HK-2 (cell line): ENCODE results near the gene ZNF672.
A peak's percentile ranks its signal among the peaks of the same experiment; 100 is the strongest.

Experiments
- DNase-seq: peaks from one replicate; pipeline ENCODE4 v3.0.0-alpha.2; 2018; ENCODE audit not compliant: unreplicated experiment

The ZNF672 gene

DNA sequence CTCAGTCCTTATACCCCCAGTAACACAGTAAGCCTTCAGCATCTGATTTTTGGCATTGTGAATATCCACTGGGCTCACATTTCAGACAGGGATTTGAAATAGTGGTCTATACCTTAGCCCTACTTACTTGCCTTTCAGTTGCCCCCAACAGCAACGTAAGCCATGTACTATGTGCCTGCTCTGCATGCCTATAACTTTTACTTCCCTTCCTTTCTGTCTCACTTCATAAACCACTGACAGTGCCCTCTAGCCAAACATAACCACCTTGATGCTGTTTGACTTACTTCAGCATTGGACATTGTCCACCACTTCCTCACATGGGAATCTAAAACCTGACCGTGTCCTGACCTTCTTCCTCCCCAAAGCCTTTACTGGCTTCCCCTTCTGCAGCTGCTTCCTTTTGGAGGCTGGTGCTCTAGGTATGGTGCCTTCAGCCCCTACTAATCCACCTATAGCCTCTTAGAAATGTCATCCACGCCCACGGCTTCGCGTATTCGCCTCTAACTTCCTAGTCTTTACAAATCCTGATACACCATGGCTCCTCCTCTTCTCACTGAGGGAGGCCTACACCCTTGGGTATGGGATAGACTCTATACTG lies 3.6 kb upstream of the ZNF672 start:
- DNase-seq: no peak

DNA sequence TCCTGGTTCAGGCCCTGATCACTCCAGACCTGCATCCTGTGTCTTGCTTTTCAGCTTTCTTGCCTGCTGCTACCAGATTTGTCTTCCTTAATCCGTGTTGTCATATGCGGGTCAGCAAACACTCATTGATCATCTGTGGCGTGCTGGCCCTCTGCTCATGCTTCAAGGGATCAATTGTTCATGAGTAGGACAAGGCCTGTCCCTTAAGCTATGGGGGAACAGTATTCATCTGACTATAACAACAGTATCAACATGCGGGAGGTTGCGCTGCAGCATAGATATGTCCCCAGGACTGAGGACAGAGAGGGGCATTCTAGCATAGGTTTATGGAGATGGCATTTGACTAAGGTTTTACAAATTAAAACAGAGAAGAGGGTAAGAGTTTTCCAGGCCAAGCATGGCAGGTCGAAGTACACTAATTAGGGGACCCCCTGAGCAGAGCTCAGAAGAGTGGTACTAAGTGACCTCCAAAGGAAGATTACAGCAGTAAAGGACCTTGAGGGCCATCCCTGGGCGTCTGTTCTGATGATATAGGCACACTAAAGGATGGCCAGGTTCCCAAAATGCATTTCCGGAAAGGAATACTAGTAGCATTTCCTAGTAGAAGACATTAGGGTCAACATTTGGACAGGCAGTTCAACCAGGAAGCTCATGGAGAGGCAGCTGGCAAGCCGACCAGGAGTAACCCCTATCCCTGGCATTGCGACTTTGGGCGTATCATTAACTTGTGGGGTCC lies 811 bp upstream of the ZNF672 start:
- no peak for DNase-seq

DNA sequence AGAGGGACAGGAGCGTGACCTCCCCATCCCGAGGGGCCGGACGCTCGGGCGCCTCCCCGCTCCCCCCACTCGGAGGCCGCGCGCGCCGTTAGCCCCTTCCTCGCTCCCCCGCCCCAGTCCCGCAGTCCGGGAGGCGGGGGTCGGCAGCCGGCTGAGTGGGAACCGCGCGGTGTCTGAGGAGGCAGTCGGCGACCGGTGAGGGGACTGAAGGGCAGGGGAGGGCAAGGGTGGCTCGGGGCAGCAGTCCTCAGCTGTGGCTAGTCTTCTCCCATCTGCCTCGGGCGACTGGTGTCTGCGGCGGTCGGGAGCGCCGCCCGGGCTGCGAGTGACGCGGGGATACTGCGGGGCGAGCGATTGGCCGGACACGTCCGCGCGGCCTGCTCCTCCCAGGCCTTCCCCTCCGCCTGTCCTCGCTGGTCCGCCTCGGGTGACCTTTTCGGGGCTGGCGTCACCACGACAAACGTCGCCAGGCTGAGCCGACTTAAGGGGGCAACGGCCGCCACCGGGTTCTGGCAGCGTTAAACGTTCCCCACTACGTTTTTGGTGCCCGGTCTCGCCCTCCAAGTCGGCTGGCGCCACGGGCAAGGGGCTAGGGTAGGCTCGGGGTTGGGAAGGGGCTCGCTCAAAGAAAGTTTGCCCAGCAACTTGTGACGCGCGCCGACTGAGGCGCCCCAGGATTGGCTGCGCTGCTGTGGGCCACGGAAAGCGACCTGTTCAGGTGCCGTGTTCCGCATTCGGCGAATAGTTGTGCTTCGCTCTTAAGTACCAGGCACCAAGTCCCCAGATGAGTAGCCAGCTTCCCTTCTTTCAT lies 538 bp downstream of the ZNF672 start:
- peak; percentile 94 for DNase-seq

DNA sequence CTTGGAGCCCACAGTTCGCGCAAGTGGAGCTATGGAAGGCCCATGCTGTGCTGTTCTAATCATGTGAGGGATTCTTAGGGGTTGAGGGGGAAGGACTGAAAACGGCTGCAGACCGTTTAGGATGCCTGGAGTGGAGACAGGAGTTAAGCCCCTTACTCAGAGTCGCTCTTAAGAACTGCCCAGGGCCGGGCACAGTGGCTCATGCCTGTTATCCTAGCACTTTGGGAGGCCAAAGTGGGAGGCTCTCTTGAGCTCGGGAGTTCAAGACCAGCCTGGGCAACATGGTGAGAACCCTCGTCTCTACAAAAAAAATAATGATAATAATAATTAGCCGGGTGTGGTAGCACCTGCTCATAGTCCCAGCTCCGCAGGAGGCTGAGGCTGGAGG lies 1.1 kb downstream of the ZNF672 start:
- DNase-seq: no peak

DNA sequence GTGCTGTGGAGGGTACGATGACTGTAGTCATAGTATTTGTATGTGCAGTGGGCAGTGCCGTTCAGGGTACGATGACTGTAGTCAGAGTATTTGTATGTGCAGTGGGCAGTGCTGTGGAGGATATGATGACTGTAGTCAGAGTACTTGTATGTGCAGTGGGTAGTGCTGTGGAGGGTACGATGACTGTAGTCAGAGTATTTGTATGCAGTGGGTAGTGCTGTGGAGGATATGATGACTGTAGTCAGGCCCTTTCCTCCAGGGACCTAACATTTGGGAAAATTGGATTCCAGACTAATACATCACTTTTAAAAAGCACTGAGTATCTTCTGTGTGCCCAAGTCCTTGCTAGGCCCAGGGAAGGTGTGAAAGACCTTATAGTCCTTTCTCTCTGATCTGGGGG lies 2.9 kb downstream of the ZNF672 start:
- no peak for DNase-seq

DNA sequence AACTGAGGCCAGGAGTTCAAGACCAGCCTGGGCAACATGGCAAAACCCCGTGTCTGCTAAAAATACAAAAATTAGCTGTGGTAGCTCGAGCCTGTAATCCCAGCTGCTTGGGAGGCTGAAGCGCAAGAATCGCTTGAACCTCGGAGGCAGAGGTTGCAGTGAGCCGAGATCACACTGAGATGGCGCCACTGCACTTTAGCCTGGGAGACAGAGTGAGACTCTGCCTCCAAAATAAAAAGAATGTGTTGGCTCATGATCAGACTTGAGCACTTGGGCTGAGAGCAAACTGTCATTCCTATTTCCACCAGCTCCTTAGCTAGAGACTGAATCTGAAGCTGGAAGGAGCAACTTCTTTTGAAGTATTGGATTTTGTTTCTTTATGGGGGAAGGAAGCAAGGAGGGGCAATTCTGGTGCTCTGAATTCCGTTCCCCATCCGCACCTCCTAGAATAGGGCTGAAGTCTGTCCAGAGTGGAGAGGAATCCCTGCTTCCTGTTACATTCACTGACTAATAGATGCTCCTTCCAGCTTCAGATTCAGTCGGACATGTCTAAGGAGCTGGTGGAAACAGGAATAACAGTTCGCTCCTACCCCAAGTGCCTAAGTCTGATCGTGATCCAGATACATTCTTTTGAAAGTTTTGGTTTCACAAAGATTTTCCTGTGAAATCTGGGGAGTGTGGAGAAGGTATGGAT lies 3.8 kb downstream of the ZNF672 start:
- DNase-seq: no peak

DNA sequence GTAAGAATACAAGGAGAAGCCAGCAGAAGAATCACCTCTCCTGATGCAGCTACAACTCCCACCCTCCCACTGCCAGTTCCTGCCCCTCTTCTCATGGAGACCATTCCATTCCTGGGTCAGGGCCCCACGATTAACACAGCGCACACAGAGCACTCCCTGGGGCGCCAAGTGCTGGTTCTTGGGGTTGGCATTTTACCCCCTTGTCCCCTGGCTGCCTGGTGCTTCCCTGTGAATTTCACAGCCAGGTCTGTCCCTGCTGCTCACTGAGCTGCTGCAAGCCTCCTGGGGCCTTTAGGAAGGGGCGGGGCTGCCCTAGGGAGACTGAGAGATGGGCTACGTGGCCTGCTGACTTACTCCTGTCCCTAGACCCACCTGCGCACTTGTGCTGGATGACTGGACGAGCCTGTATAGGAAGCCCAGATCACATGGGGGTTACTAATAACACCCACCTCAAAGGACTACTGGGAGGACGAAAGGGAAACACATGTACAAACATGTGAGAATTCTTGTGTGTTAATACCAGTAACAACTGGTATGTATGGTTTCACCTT lies 4.8 kb downstream of the ZNF672 start:
- DNase-seq: no peak

DNA sequence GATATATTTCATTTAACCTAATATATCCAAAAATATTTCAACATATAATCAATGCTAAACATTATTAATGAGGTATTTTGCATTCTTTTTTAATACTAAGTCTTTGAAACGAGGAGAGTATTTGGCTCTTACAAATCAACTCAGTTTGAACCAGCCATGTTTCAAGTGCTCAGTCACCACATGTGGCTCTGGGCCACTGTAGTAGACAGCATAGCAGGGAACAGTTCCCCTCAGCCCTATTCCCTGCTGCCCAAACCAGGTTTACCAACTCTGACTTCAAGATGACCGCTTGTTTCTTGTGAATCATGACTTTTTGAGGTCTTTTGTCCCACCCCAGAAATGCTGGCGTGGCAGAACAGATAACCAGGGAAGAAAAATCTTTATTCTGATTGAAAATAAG lies 5.7 kb downstream of the ZNF672 start:
- DNase-seq: no peak

DNA sequence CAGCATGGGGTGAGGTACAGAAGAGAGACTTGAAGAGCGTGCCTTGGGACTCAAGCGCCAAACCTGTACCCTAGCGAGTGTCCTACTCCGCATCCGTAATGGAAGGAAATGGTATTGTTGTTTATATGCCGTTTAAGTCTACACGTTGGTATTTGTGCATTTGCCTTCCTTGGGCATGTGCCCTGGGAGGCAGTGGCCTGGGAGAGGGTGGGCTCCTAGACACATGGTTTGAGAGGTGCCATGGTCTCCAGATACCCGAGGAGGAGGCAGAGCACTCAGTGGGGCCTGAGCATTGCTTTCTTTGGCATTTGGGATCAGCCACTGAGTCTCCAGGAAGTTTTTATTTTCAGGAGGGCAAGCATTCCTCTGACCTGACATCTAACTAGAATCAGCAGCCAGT lies 6.5 kb downstream of the ZNF672 start:
- no peak for DNase-seq

DNA sequence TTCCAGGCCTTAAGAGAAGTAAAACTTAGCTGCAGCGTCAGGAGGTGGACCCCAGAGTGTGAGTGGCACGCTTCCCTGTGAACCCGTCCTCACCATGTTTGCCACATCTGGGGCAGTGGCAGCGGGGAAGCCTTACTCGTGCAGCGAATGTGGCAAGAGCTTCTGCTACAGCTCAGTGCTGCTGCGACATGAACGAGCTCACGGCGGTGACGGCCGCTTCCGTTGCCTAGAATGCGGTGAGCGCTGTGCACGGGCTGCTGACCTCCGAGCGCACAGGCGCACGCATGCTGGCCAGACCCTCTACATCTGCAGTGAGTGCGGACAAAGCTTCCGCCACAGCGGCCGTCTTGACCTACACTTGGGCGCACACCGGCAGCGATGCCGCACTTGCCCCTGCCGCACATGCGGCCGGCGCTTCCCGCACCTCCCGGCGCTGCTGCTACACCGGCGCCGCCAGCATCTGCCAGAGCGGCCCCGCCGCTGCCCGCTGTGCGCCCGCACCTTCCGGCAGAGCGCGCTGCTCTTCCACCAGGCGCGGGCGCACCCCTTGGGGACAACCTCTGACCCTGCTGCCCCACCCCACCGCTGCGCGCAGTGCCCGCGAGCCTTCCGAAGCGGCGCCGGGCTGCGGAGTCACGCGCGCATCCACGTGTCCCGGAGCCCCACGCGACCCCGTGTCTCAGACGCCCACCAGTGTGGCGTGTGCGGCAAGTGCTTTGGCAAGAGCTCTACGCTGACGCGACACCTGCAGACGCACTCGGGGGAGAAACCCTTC lies 9.3 kb downstream of the ZNF672 start:
- no peak for DNase-seq

DNA sequence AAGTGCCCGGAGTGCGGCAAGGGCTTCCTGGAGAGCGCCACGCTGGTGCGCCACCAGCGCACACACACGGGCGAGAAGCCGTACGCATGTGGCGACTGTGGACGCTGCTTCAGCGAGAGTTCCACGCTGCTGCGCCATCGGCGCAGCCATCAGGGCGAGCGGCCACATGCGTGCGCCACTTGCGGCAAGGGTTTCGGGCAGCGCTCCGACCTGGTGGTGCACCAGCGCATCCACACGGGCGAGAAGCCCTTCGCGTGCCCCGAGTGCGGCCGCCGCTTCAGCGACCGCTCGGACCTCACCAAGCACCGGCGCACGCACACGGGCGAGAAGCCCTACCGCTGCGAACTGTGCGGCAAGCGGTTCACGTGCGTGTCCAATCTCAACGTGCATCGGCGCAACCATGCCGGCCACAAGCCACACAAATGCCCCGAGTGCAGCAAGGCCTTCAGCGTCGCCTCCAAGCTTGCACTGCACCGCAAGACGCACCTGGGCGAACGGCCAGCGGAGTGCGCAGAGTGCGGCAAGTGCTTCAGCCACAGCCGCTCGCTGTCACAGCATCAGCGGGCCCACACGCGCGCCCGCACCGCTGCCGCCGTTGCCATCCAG lies 10.0 kb downstream of the ZNF672 start:
- no peak for DNase-seq

DNA sequence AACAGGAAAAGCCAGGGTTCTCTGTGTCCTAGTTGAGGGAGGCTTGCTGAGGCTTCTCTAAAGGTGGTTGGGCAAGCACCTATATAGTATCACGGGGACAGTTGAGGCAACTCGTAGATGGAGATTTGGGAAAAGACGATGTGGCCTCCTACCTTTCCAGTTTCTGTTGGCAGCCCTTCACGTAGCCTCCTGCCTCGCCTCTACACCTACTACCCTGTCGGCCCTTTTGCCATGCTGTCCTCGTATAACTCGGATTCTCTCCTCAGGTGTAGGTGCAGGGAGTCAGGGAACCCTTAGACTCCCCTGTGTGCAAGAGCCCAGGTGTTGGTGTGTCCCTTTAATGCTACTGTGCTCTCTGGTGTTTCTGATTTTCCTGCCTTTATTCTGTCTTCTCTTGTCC lies 10.6 kb downstream of the ZNF672 start:
- no peak for DNase-seq

DNA sequence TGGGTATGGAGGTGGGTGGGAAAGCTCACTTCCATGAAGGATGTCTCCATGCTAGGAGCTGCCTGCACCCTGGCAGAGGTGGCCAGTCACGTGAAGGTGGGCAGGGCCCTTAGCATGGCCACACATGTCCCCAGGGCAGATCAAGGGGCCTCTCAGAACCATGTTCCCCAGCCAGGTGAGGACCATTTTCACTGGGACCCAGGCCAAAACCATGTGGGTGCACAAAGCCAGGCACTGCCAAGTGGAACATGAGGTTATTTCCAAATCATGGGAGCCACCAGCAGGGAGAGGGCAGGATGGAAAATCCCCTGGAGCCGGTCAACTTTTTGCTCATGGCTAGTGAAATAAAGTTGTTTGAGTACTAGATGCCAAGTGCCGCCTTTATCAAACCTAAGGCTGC lies 11.1 kb downstream of the ZNF672 start:
- no peak for DNase-seq

DNA sequence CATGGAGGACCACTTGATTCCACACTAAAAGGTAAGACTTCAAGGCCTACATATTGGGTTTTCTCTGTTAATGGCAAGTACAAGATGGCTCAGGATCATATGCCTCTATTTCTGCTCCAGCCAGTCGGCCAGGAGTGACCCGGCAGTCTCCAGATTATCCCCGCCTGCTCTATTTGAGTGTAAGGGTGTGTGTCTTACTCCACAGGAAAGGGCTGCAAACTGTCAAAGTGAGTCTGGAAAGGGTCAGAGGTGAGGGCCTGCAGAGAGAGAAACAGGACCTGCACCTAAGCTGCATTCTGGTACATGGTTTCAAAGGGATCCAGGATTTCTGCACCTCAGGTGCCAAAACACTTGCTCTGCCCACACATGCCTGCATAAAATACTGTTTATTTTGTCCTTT lies 11.6 kb downstream of the ZNF672 start:
- DNase-seq: no peak

DNA sequence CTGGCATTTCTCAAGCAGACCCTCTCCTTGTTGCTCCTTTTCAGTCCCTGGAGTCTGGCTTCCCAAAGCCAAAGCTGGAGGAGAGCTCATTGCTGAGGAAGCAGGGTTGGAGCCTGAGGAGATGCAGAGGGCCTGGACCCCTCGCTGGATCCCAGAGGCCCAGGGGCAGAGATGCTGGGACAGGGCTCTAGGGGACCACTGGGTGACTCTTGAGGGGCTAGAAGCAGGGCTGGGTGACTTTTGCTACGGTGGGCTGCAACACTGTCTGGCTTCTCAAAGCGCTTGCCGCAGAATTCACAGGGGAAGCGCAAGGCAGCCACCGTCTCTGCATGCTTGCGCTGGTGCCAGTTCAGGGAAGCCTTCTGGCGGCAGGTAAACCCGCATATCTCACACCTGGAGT lies 12.1 kb downstream of the ZNF672 start:
- no peak for DNase-seq

DNA sequence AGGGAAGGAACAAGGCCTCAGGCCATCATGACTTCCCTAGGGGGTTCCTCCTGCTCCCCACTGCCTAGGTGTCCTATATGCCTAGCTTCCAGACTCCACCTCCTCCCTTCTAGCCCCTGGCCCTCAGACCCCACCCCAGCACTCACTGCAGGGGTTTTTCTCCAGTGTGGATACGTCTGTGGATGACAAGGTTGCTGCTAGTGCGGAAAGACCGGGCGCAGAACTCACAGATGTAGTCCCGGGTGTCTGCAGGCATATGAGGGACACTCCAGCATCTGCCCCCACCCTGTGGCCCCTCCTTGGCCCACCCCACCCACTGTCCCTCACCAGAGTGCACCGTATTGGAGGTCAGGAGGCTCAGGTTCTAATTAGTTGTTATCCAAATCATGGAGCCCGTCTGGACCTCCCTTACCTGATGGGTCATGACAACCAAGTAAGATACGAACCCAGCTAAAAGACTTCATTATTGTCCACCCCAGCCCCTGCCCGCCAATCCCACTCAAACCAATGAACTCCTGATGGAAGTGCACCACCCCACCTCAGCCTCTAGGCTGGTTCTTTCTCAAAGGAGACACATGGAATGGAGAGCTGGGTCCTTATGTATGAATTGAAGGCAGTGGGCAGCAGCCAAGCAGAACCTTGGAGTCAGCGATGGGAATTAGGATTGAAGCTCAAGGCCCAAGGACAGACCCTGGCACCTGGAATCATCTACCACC lies 12.7 kb downstream of the ZNF672 start:
- DNase-seq: no peak

DNA sequence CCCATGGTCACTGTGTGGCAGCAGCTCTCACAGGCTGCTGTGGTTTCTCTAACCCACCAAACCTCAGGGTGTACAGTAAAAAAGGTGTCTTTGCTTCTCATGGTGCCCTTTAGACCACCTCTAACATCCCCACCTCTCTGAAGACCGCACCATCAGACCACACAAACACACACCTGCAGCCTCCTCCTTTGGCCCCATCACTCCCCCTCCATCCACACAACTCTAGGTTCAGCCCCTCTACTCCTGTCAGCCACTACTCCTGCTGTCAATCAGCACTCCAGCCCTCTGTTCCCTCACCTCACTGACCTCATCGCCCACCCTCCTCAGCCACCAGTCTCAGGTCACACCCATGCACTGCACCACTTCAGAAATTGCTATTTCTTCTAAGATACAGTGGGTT lies 13.4 kb downstream of the ZNF672 start:
- DNase-seq: no peak

DNA sequence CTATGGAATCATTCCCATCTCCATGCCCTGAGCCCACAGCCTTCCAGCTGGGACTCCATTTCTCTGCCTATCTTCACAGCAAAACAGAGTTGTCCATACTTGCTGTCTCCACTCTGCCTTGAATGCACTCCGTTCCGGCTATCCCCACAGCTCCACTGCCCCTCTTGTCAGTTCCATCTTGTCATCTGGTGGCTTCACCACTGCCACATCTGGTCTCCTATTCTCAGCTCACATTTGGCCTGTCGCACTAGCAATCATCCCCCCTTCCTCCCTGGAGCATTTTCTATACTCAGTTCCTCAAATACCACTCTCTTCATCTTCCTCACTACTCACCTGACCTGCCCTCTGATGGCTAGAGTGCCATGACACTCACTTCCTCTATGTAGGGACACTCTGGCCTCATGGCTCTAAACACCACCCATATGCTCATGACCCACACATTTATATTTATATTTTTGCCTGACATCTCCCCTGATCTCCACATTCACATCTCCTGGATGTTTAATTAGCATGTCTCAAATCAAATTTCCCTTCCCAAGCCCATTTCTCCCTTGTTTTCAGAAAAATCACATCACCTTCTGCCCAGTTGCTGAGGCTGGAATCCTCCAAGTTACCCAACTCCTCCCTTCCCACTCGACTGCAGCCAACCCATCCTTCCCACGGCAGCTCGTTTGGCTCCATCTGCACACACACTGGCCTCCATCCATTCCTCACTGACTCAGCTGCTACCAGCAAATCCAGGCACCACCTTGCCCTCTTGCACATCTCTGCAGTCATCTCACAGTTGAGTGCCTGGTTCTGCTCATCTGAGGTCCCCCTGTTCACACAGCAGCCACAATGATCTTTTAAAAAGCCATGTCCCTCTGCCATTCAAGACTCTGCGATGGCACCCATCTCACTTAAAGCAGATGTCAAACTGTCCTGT lies 14.7 kb downstream of the ZNF672 start:
- DNase-seq: no peak

DNA sequence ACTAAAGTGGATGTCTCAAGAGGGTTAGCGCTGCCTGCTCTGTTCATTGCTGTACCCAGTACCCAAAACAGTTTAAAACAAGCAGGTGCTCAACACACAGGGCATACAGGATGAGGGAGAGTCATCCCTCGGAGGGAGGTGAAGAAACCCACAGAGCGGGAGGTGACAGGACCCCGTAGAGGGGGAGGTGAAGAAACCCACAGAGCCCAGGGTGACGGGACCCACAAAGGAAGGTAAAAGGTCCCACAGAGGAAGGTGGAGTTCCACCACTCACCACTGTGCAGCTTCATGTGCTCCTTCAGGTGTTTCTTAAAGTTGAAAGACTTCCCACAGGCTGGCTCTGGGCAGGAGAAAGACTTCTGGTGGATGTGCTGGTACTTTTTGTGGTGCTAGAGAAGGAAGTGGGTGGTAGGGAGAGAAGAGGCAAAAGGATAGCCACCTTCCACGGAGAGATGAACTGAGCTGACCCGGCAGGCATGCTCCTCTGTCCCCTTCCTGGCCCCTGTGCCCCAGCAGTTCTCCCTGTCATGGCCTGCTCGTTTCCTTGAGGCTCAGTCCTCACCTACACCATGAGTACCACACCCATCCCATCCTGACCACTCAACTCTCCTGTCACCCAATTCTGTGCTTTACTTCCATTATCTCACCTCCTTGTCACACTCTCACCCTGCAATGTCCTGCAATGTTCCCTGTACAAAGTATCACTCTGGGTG lies 15.8 kb downstream of the ZNF672 start:
- no peak for DNase-seq
